Measurements from ENCODE around the gene XPOT. TPM values are rescaled to one million over a fixed set of nuclear protein-coding genes. Genes with fewer than 3 reads are reported as not detected.

The XPOT gene
- total and polyA plus RNA-seq, 2 donors (not counting 1 experiment from before 2014, with no cell fraction given): 11.7 to 48.8 TPM

DNA sequence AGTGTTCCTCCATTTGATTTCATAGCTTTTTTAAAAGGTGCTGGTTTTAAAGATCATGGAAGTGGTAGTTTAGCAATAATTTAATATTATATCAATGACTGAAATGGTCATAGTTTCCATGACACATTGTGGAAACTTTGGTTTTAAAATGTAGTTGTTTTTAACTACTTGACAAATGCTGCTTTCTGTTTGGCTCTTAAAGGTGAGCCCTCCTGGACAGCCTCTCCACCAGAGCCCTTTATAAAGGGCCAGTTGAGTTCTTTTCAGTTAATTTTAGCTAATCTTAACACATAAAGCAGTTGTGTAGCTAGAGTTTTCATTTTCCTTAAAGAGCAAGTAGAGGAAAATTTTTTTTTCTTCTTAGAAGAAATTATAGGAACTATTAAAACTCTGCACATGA is 14.0 kb downstream of the XPOT start:
- Histone ChIP-seq H3K9me3 (ENCODE audit: control extremely low read depth in 1 of 3, control insufficient read depth in 2 of 3, insufficient read depth in 1 of 3, low read length in 2 of 3) (no peaks in the 10 kb centered on the region), H4K20me1 (ENCODE audit: control insufficient read depth, insufficient read depth, low read length, poor library complexity, severe bottlenecking) (no peaks in the 10 kb centered on the region), H3K27ac (ENCODE audit: low read length in 2 of 2) (no peak overlapping the region), H3K4me3 (ENCODE audit: control extremely low read depth in 1 of 5, extremely low read depth in 1 of 5, insufficient read depth in 1 of 5, low read depth in 2 of 5, low read length in 4 of 5) (no peak overlapping the region), H3K9ac (ENCODE audit: low read length) (no peak overlapping the region), H3K4me1 (ENCODE audit: control insufficient read depth in 2 of 2, insufficient read depth in 2 of 2, low read length in 2 of 2) (no peaks in the 10 kb centered on the region), H3K79me2 (ENCODE audit: control insufficient read depth, insufficient read depth, low read length) (no peaks in the 10 kb centered on the region), H3K27me3 (replicated peaks in 1 of 4; ENCODE audit: control extremely low read depth in 1 of 4, control insufficient read depth in 3 of 4, insufficient read depth in 4 of 4, low read length in 3 of 4) (no peaks in the 10 kb centered on the region), H3K36me3 (replicated peaks in 1 of 2; ENCODE audit: control extremely low read depth in 1 of 2, control insufficient read depth in 1 of 2, extremely low read depth in 1 of 2, insufficient read depth in 2 of 2, low read length in 1 of 2) (peaks cover 9 to 78% of the 10 kb centered on the region in 2 experiments), H2AFZ (ENCODE audit: insufficient read depth, low read depth, low read length, poor library complexity, severe bottlenecking) (no peak overlapping the region), H3K4me2 (replicated peaks; ENCODE audit: low read depth, low read length, poor library complexity, severe bottlenecking) (no peak overlapping the region)
- H3K27me3 Mint-ChIP-seq: no peaks in the 10 kb centered on the region
- no peaks in the 10 kb centered on the region for H3K4me1 Mint-ChIP-seq
- ATAC-seq (ENCODE audit: low read depth) (no peak), DNase-seq (no peak)
- H3K9me3 Mint-ChIP-seq (ENCODE audit: insufficient read depth): no peaks in the 10 kb centered on the region
- ChIA-PET CTCF (interaction anchor here (0.6 kb wide), 1 partner anchor 8 kb away, joined by 3 read pairs; no protein-coding TSS in a partner anchor), POLR2A (no interaction called here)
- no peak for TF ChIP-seq EZH2 (IDR thresholded peaks at IDR 0.05; ENCODE audit: borderline replicate concordance, insufficient read depth, low read depth, low read length, poor library complexity, severe bottlenecking)
- no peak for TF ChIP-seq CTCF (IDR thresholded peaks at IDR 0.05)
- H3K4me3 Mint-ChIP-seq: no peak overlapping the region
- intact Hi-C loops (cut with micrococcal nuclease): no loop called here
- H3K27ac Mint-ChIP-seq: no peak overlapping the region

DNA sequence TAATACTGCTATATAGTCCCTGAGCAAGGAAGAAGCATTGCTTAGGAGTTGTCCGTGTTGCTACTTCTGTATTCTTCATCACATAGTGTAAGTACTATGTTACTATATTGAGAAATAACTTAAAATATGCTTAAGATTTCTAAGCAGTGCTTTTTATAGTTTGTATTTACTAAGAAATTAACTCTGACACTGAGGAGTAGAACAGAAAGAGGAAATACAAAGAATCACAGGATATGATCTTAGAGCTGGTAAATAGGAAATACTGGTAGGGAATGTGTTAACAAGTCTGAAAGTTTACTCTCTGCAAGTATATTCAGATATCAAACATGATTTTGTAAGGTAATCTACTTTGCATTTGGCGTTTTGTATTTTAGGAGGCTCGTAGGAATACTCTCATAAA is 15.5 kb downstream of the XPOT start:
- CTCF ChIA-PET: no interaction called here
- H4K20me1 ChIP-seq (ENCODE audit: control insufficient read depth, insufficient read depth, low read length, poor library complexity, severe bottlenecking): no peaks in the 10 kb centered on the region

More for the DNA sequence above, 15.5 kb downstream of the XPOT start:
- ATAC-seq (ENCODE audit: low read depth) (no peak), DNase-seq (no peak)
- Mint-ChIP-seq H3K27me3 (no peaks in the 10 kb centered on the region), H3K4me3 (no peak overlapping the region), H3K27ac (no peak overlapping the region), H3K9me3 (ENCODE audit: insufficient read depth) (no peaks in the 10 kb centered on the region), H3K4me1 (no peaks in the 10 kb centered on the region)
- Histone ChIP-seq H3K79me2 (ENCODE audit: control insufficient read depth, insufficient read depth, low read length) (no peaks in the 10 kb centered on the region), H3K4me3 (ENCODE audit: control extremely low read depth in 1 of 5, extremely low read depth in 1 of 5, insufficient read depth in 1 of 5, low read depth in 2 of 5, low read length in 4 of 5) (no peak overlapping the region), H3K9ac (ENCODE audit: low read length) (no peak overlapping the region), H3K27ac (ENCODE audit: low read length in 2 of 2) (no peak overlapping the region), H2AFZ (ENCODE audit: insufficient read depth, low read depth, low read length, poor library complexity, severe bottlenecking) (no peak overlapping the region), H3K4me1 (ENCODE audit: control insufficient read depth in 2 of 2, insufficient read depth in 2 of 2, low read length in 2 of 2) (no peaks in the 10 kb centered on the region), H3K27me3 (replicated peaks in 1 of 4; ENCODE audit: control extremely low read depth in 1 of 4, control insufficient read depth in 3 of 4, insufficient read depth in 4 of 4, low read length in 3 of 4) (no peaks in the 10 kb centered on the region), H3K36me3 (replicated peaks in 1 of 2; ENCODE audit: control extremely low read depth in 1 of 2, control insufficient read depth in 1 of 2, extremely low read depth in 1 of 2, insufficient read depth in 2 of 2, low read length in 1 of 2) (peaks cover 7 to 81% of the 10 kb centered on the region in 2 experiments), H3K9me3 (ENCODE audit: control extremely low read depth in 1 of 3, control insufficient read depth in 2 of 3, insufficient read depth in 1 of 3, low read length in 2 of 3) (no peaks in the 10 kb centered on the region), H3K4me2 (replicated peaks; ENCODE audit: low read depth, low read length, poor library complexity, severe bottlenecking) (no peak overlapping the region)
- no peak for TF ChIP-seq EZH2 (IDR thresholded peaks at IDR 0.05; ENCODE audit: borderline replicate concordance, insufficient read depth, low read depth, low read length, poor library complexity, severe bottlenecking)
- no peak for TF ChIP-seq CTCF (IDR thresholded peaks at IDR 0.05)
- intact Hi-C loops (cut with micrococcal nuclease): no loop called here
- WGBS (ENCODE audit: insufficient coverage): no CpG with 5 or more reads among the region's 3 CpGs
- POLR2A ChIA-PET: no interaction called here

Data from B cell (primary cell).